ENCODE results near the gene STARD13.

STARD13 gene

GRCh38 chr13:33265133-33265532 is 20.4 kb downstream of the STARD13 start:
- Histone ChIP-seq H3K9me3 (ENCODE audit: control insufficient read depth in 1 of 2, low read length in 2 of 2) (no peaks in the 10 kb centered on the region), H3K27ac (ENCODE audit: low read depth, low read length) (no peak overlapping the region), H3K27me3 (ENCODE audit: control insufficient read depth in 1 of 2, insufficient read depth in 2 of 2, low read length in 2 of 2) (no peaks in the 10 kb centered on the region), H3K9ac (ENCODE audit: low read depth in 1 of 2, low read length in 2 of 2) (no peak overlapping the region), H3K36me3 (ENCODE audit: control insufficient read depth in 1 of 2, insufficient read depth in 2 of 2, low read length in 2 of 2) (no peaks in the 10 kb centered on the region), H3K4me3 (ENCODE audit: low read depth in 1 of 2, low read length in 2 of 2) (no peak overlapping the region), H3K4me1 (ENCODE audit: control insufficient read depth in 1 of 2, insufficient read depth in 2 of 2, low read length in 2 of 2) (peaks cover 11 to 57% of the 10 kb centered on the region in 2 donors)

- no peak overlapping the region for H3K27ac ChIP-seq (ENCODE audit: low read depth, low read length)
- no peaks in the 10 kb centered on the region for H3K27me3 ChIP-seq (ENCODE audit: control insufficient read depth in 1 of 2, insufficient read depth in 2 of 2, low read length in 2 of 2)
- no peaks in the 10 kb centered on the region for H3K9me3 ChIP-seq (ENCODE audit: control insufficient read depth in 1 of 2, low read length in 2 of 2)
- no peak overlapping the region for H3K9ac ChIP-seq (ENCODE audit: low read depth in 1 of 2, low read length in 2 of 2)
- H3K4me1 ChIP-seq (ENCODE audit: control insufficient read depth in 1 of 2, insufficient read depth in 2 of 2, low read length in 2 of 2): peaks cover 11 to 60% of the 10 kb centered on the region in 2 donors
- H3K36me3 ChIP-seq (ENCODE audit: control insufficient read depth in 1 of 2, insufficient read depth in 2 of 2, low read length in 2 of 2): no peaks in the 10 kb centered on the region
- H3K4me3 ChIP-seq (ENCODE audit: low read depth in 1 of 2, low read length in 2 of 2): no peak overlapping the region
Observed at GRCh38 chr13:33264620-33264978, 21.0 kb downstream of the STARD13 start.

GRCh38 chr13:33263976-33264619 is 21.5 kb downstream of the STARD13 start:
- Histone ChIP-seq H3K9me3 (ENCODE audit: control insufficient read depth in 1 of 2, low read length in 2 of 2) (no peaks in the 10 kb centered on the region), H3K4me1 (ENCODE audit: control insufficient read depth in 1 of 2, insufficient read depth in 2 of 2, low read length in 2 of 2) (peaks cover 11 to 59% of the 10 kb centered on the region in 2 donors), H3K27me3 (ENCODE audit: control insufficient read depth in 1 of 2, insufficient read depth in 2 of 2, low read length in 2 of 2) (no peaks in the 10 kb centered on the region), H3K27ac (ENCODE audit: low read depth, low read length) (no peak overlapping the region), H3K4me3 (ENCODE audit: low read depth in 1 of 2, low read length in 2 of 2) (no peak overlapping the region), H3K36me3 (ENCODE audit: control insufficient read depth in 1 of 2, insufficient read depth in 2 of 2, low read length in 2 of 2) (no peaks in the 10 kb centered on the region), H3K9ac (ENCODE audit: low read depth in 1 of 2, low read length in 2 of 2) (no peak overlapping the region)

DNA sequence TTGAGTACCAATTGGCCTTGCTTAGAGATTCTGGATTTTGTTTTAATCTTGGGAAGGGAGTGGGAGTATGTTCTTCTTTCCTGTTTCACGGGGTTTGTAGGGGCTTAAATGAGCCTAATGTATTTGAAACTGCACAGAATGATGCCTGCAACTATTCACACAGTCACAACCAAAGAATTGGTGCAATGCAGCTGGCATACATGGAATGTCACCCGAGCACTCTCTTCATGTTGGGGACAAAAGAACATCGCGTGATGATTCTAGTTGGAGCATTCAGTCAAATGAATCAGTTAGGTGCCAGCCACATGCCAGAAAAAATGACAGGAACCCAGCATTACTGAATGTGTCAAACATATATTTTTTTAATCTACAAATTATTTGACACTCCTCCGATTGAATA is 22.1 kb downstream of the STARD13 start:
- Histone ChIP-seq H3K4me1 (ENCODE audit: control insufficient read depth in 1 of 2, insufficient read depth in 2 of 2, low read length in 2 of 2) (peaks cover 11 to 53% of the 10 kb centered on the region in 2 donors), H3K4me3 (ENCODE audit: low read depth in 1 of 2, low read length in 2 of 2) (no peak overlapping the region), H3K36me3 (ENCODE audit: control insufficient read depth in 1 of 2, insufficient read depth in 2 of 2, low read length in 2 of 2) (no peaks in the 10 kb centered on the region), H3K27ac (ENCODE audit: low read depth, low read length) (no peak overlapping the region), H3K27me3 (ENCODE audit: control insufficient read depth in 1 of 2, insufficient read depth in 2 of 2, low read length in 2 of 2) (no peaks in the 10 kb centered on the region), H3K9me3 (ENCODE audit: control insufficient read depth in 1 of 2, low read length in 2 of 2) (no peaks in the 10 kb centered on the region), H3K9ac (ENCODE audit: low read depth in 1 of 2, low read length in 2 of 2) (no peak overlapping the region)

DNA sequence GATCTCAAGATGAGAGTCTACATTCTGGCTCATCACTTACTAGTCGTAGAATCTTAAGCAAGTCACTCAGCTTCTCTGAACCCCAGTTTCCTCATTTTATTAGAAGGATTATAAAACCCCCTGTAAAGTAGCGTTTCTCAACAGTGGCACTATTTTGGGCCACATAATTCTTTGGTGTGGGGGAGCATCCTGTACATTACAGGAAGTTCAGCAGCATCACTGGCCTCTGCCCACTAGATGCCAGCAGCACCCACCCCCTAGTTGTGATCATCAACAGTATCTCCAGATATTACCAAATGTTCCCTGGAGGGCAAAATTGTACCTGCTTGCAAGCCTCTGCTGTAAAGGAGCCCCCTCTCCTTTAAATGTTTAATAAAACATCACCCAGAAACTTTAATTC is 22.6 kb downstream of the STARD13 start:
- peaks cover 11 to 52% of the 10 kb centered on the region in 2 donors for H3K4me1 ChIP-seq (ENCODE audit: control insufficient read depth in 1 of 2, insufficient read depth in 2 of 2, low read length in 2 of 2)
- no peak overlapping the region for H3K4me3 ChIP-seq (ENCODE audit: low read depth in 1 of 2, low read length in 2 of 2)

GRCh38 chr13:33262594-33262993 is 23.0 kb downstream of the STARD13 start:
- Histone ChIP-seq H3K36me3 (ENCODE audit: control insufficient read depth in 1 of 2, insufficient read depth in 2 of 2, low read length in 2 of 2) (no peaks in the 10 kb centered on the region), H3K27ac (ENCODE audit: low read depth, low read length) (no peak overlapping the region), H3K4me3 (ENCODE audit: low read depth in 1 of 2, low read length in 2 of 2) (no peak overlapping the region), H3K9me3 (ENCODE audit: control insufficient read depth in 1 of 2, low read length in 2 of 2) (no peaks in the 10 kb centered on the region), H3K27me3 (ENCODE audit: control insufficient read depth in 1 of 2, insufficient read depth in 2 of 2, low read length in 2 of 2) (no peaks in the 10 kb centered on the region), H3K9ac (ENCODE audit: low read depth in 1 of 2, low read length in 2 of 2) (no peak overlapping the region), H3K4me1 (ENCODE audit: control insufficient read depth in 1 of 2, insufficient read depth in 2 of 2, low read length in 2 of 2) (peaks cover 11 to 53% of the 10 kb centered on the region in 2 donors)

More for the DNA sequence above, 22.6 kb downstream of the STARD13 start:
- Histone ChIP-seq H3K27ac (ENCODE audit: low read depth, low read length) (no peak overlapping the region), H3K9me3 (ENCODE audit: control insufficient read depth in 1 of 2, low read length in 2 of 2) (no peaks in the 10 kb centered on the region), H3K9ac (ENCODE audit: low read depth in 1 of 2, low read length in 2 of 2) (no peak overlapping the region), H3K27me3 (ENCODE audit: control insufficient read depth in 1 of 2, insufficient read depth in 2 of 2, low read length in 2 of 2) (no peaks in the 10 kb centered on the region), H3K36me3 (ENCODE audit: control insufficient read depth in 1 of 2, insufficient read depth in 2 of 2, low read length in 2 of 2) (no peaks in the 10 kb centered on the region)

DNA sequence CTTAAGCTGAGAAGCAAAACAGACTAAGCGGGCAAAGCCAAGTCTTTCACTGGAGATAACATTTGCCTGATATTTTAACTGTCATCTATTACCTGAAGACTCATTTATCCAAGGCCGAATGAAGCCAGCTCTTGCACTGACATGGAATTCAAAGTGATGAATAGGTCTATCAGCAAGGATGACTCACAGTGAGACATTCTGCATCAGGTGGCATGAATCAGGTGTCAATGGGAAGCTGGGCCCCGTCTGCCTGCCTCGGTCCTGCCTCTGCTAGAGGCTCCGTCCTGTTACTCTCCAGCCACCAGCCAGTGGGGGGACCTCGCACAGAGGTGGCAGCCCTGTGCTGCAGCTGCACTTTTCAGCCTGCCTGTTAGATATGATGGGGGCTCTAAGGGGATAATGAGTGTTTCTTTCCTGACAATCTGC is 23.5 kb downstream of the STARD13 start:
- Histone ChIP-seq H3K36me3 (ENCODE audit: control insufficient read depth in 1 of 2, insufficient read depth in 2 of 2, low read length in 2 of 2) (no peaks in the 10 kb centered on the region), H3K27me3 (ENCODE audit: control insufficient read depth in 1 of 2, insufficient read depth in 2 of 2, low read length in 2 of 2) (no peaks in the 10 kb centered on the region), H3K4me1 (ENCODE audit: control insufficient read depth in 1 of 2, insufficient read depth in 2 of 2, low read length in 2 of 2) (peaks cover 11 to 54% of the 10 kb centered on the region in 2 donors), H3K9me3 (ENCODE audit: control insufficient read depth in 1 of 2, low read length in 2 of 2) (no peaks in the 10 kb centered on the region), H3K4me3 (ENCODE audit: low read depth in 1 of 2, low read length in 2 of 2) (no peak overlapping the region), H3K9ac (ENCODE audit: low read depth in 1 of 2, low read length in 2 of 2) (no peak overlapping the region), H3K27ac (ENCODE audit: low read depth, low read length) (no peak overlapping the region)

DNA sequence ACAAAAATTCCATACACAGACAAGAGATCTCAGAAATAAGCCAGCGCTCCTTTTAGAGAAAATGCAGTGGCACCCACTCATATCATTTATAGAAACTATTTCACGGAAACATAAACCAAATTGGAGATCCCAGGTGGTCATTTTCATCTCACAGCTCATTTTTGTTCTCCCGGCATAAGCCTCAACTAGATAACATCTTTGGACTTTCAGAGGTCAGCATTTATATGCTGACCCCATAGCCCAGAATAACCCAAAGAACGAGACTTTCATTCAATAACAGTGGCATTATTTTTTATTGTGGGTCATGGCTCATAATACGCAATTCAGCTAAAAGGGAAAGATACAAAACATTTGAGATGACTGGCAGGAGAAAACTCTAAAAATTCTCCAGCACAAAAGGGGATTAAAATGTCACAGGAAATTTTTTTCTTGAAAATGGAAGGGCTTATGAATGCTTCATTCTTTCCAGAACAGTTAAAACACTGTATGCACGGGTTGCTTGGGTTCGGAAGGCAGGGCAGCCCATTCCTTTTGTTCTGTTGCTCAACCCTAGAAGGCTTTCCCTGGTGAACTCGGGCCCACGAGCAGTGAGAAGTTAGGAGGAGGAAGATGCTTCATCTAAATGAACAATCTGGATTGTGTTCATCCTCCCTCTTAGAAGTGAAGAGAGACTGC is 24.0 kb downstream of the STARD13 start:
- Histone ChIP-seq H3K27me3 (ENCODE audit: control insufficient read depth in 1 of 2, insufficient read depth in 2 of 2, low read length in 2 of 2) (no peaks in the 10 kb centered on the region), H3K9me3 (ENCODE audit: control insufficient read depth in 1 of 2, low read length in 2 of 2) (no peaks in the 10 kb centered on the region), H3K27ac (ENCODE audit: low read depth, low read length) (no peak overlapping the region), H3K4me3 (ENCODE audit: low read depth in 1 of 2, low read length in 2 of 2) (no peak overlapping the region), H3K36me3 (ENCODE audit: control insufficient read depth in 1 of 2, insufficient read depth in 2 of 2, low read length in 2 of 2) (no peaks in the 10 kb centered on the region), H3K4me1 (ENCODE audit: control insufficient read depth in 1 of 2, insufficient read depth in 2 of 2, low read length in 2 of 2) (peaks cover 11 to 55% of the 10 kb centered on the region in 2 donors), H3K9ac (ENCODE audit: low read depth in 1 of 2, low read length in 2 of 2) (no peak overlapping the region)

- no peak overlapping the region for H3K4me3 ChIP-seq (ENCODE audit: low read depth in 1 of 2, low read length in 2 of 2)
Observed at GRCh38 chr13:33260168-33261098, 25.1 kb downstream of the STARD13 start.

DNA sequence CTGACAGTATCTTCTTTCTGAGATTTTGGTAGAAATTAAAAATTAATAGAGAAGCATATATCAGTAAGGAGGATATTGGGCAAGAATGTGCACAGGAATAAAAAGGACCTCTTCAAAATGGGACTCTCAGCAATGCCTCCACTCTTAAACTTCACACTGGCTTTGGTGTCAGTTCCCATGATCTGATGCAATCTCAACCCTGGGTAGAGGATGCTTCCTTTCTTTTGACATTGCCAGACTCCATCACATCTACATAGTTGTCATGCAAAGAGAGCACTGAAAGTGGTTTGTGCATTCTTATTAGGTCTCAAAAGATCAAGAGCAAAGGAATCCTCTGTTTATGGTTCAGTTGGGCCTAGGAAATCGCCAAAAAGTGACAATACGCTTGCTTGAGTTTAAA is 26.3 kb downstream of the STARD13 start:
- peaks cover 11 to 48% of the 10 kb centered on the region in 2 donors for H3K4me1 ChIP-seq (ENCODE audit: control insufficient read depth in 1 of 2, insufficient read depth in 2 of 2, low read length in 2 of 2)
- H3K27ac ChIP-seq (ENCODE audit: low read depth, low read length): no peak overlapping the region

More at GRCh38 chr13:33260168-33261098, 25.1 kb downstream of the STARD13 start:
- Histone ChIP-seq H3K9me3 (ENCODE audit: control insufficient read depth in 1 of 2, low read length in 2 of 2) (no peaks in the 10 kb centered on the region), H3K9ac (ENCODE audit: low read depth in 1 of 2, low read length in 2 of 2) (no peak overlapping the region), H3K27me3 (ENCODE audit: control insufficient read depth in 1 of 2, insufficient read depth in 2 of 2, low read length in 2 of 2) (no peaks in the 10 kb centered on the region), H3K4me1 (ENCODE audit: control insufficient read depth in 1 of 2, insufficient read depth in 2 of 2, low read length in 2 of 2) (peaks cover 11 to 55% of the 10 kb centered on the region in 2 donors), H3K36me3 (ENCODE audit: control insufficient read depth in 1 of 2, insufficient read depth in 2 of 2, low read length in 2 of 2) (no peaks in the 10 kb centered on the region), H3K27ac (ENCODE audit: low read depth, low read length) (no peak overlapping the region)

More for the DNA sequence above, 26.3 kb downstream of the STARD13 start:
- Histone ChIP-seq H3K9me3 (ENCODE audit: control insufficient read depth in 1 of 2, low read length in 2 of 2) (no peaks in the 10 kb centered on the region), H3K36me3 (ENCODE audit: control insufficient read depth in 1 of 2, insufficient read depth in 2 of 2, low read length in 2 of 2) (no peaks in the 10 kb centered on the region), H3K27me3 (ENCODE audit: control insufficient read depth in 1 of 2, insufficient read depth in 2 of 2, low read length in 2 of 2) (no peaks in the 10 kb centered on the region), H3K4me3 (ENCODE audit: low read depth in 1 of 2, low read length in 2 of 2) (no peak overlapping the region), H3K9ac (ENCODE audit: low read depth in 1 of 2, low read length in 2 of 2) (no peak overlapping the region)
